KMS-11 (cell line): ENCODE data around the gene MFSD2A.

ENCODE experiments used
- H2AFZ ChIP-seq: fragments of 200-600 bp; sonication (generic); 2 replicates; pipeline ENCODE4 v1.6.1; 2016; ENCODE audit warnings: antibody characterized with exemption, mixed run types, low read depth
- H3K27ac ChIP-seq: fragments of 200-600 bp; sonication (generic); 2 replicates; pipeline ENCODE4 v1.6.1; 2016; ENCODE audit warnings: mild to moderate bottlenecking, mixed run types
- H3K27me3 ChIP-seq: fragments of 200-600 bp; sonication (generic); 2 replicates; pipeline ENCODE4 v1.6.1; 2017; ENCODE audit warnings: mild to moderate bottlenecking, low read depth, mixed run types, moderate library complexity; ENCODE audit not compliant: insufficient read depth
- H3K36me3 ChIP-seq: fragments of 200-600 bp; sonication (generic); 2 replicates; pipeline ENCODE4 v1.6.1; 2017; ENCODE audit warnings: mild to moderate bottlenecking, mixed run types; ENCODE audit not compliant: insufficient read depth
- H3K4me1 ChIP-seq: fragments of 200-600 bp; sonication (generic); 2 replicates; pipeline ENCODE4 v1.6.1; 2016; ENCODE audit warnings: mild to moderate bottlenecking, low read depth, mixed run types; ENCODE audit not compliant: poor library complexity, severe bottlenecking
- H3K4me2 ChIP-seq: fragments of 200-600 bp; sonication (generic); 2 replicates; pipeline ENCODE4 v1.7.0; 2016; ENCODE audit warnings: mild to moderate bottlenecking, mixed run types
- H3K4me3 ChIP-seq: fragments of 200-600 bp; sonication (generic); IDR thresholded peaks from 2 replicates; pipeline ENCODE4 v1.6.1; 2017; ENCODE audit warnings: low read depth, low read length, mixed read lengths; ENCODE audit not compliant: insufficient read depth
- H3K79me2 ChIP-seq: fragments of 200-600 bp; sonication (generic); 2 replicates; pipeline ENCODE4 v1.6.1; 2016; ENCODE audit warnings: low read depth, mixed run types; ENCODE audit not compliant: insufficient read depth
- H3K9ac ChIP-seq: fragments of 200-600 bp; sonication (generic); 2 replicates; pipeline ENCODE4 v1.6.1; 2016; ENCODE audit warnings: mild to moderate bottlenecking, mixed run types
- H4K20me1 ChIP-seq: fragments of 200-600 bp; sonication (generic); 2 replicates; pipeline ENCODE4 v1.6.1; 2016; ENCODE audit warnings: mild to moderate bottlenecking, mixed run types; ENCODE audit not compliant: insufficient read depth
- CTCF ChIP-seq: fragments of 200-600 bp; sonication (generic); conservative IDR thresholded peaks from 2 replicates; pipeline ENCODE4 v1.6.1; 2017; ENCODE audit warnings: low read depth, mild to moderate bottlenecking, antibody characterized with exemption, low read length, moderate library complexity, mixed read lengths

The MFSD2A gene

GRCh38 chr1:39995973-39996393 lies 41.0 kb downstream of the MFSD2A start:
- no peak overlapping the region for H3K4me2 ChIP-seq
- H2AFZ ChIP-seq: no peak overlapping the region
- no peaks in the 10 kb centered on the region for H3K4me1 ChIP-seq
- no peaks in the 10 kb centered on the region for H3K36me3 ChIP-seq
- no peak overlapping the region for H3K4me3 ChIP-seq
- TF ChIP-seq CTCF: no peak
- no peaks in the 10 kb centered on the region for H4K20me1 ChIP-seq
- no peaks in the 10 kb centered on the region for H3K27me3 ChIP-seq
- no peak overlapping the region for H3K9ac ChIP-seq
- H3K79me2 ChIP-seq: no peaks in the 10 kb centered on the region
- no peak overlapping the region for H3K27ac ChIP-seq

GRCh38 chr1:39996396-39997004 lies 41.6 kb downstream of the MFSD2A start:
- Histone ChIP-seq H4K20me1 (no peaks in the 10 kb centered on the region), H3K4me2 (no peak overlapping the region), H3K36me3 (no peaks in the 10 kb centered on the region), H3K27me3 (no peaks in the 10 kb centered on the region), H3K9ac (no peak overlapping the region), H3K79me2 (no peaks in the 10 kb centered on the region), H3K4me1 (no peaks in the 10 kb centered on the region), H2AFZ (no peak overlapping the region), H3K27ac (no peak overlapping the region), H3K4me3 (no peak overlapping the region)
- TF ChIP-seq CTCF: no peak

- no peak overlapping the region for H2AFZ ChIP-seq
- H3K4me2 ChIP-seq: no peak overlapping the region
- H3K27ac ChIP-seq: no peak overlapping the region
- H3K79me2 ChIP-seq: no peaks in the 10 kb centered on the region
- H3K27me3 ChIP-seq: no peaks in the 10 kb centered on the region
- no peak overlapping the region for H3K4me3 ChIP-seq
- no peak overlapping the region for H3K9ac ChIP-seq
- no peak for TF ChIP-seq CTCF
- H3K36me3 ChIP-seq: no peaks in the 10 kb centered on the region
- peaks cover 10% of the 10 kb centered on the region for H3K4me1 ChIP-seq
- H4K20me1 ChIP-seq: no peaks in the 10 kb centered on the region
Measured at GRCh38 chr1:40001456-40001855, 46.5 kb downstream of the MFSD2A start.

GRCh38 chr1:40003156-40004093 lies 48.5 kb downstream of the MFSD2A start:
- Histone ChIP-seq H3K36me3 (no peaks in the 10 kb centered on the region), H3K4me3 (no peak overlapping the region), H3K4me1 (peaks cover 10% of the 10 kb centered on the region), H3K27me3 (no peaks in the 10 kb centered on the region), H3K79me2 (no peaks in the 10 kb centered on the region), H3K9ac (no peak overlapping the region), H4K20me1 (no peaks in the 10 kb centered on the region), H2AFZ (no peak overlapping the region), H3K27ac (no peak overlapping the region), H3K4me2 (peak overlapping the region; percentile 27; the same call in 1 of the 2 replicates)
- no peak for TF ChIP-seq CTCF
